T-helper 1 cell (primary cell): Measurements from ENCODE around the gene ADAMTS14.

ENCODE experiments used
- DNase-seq, 5 donors: peaks; one replicate each; pipeline ENCODE4 v3.0.0-alpha.2; 2012 to 2020

Gene ADAMTS14

DNA sequence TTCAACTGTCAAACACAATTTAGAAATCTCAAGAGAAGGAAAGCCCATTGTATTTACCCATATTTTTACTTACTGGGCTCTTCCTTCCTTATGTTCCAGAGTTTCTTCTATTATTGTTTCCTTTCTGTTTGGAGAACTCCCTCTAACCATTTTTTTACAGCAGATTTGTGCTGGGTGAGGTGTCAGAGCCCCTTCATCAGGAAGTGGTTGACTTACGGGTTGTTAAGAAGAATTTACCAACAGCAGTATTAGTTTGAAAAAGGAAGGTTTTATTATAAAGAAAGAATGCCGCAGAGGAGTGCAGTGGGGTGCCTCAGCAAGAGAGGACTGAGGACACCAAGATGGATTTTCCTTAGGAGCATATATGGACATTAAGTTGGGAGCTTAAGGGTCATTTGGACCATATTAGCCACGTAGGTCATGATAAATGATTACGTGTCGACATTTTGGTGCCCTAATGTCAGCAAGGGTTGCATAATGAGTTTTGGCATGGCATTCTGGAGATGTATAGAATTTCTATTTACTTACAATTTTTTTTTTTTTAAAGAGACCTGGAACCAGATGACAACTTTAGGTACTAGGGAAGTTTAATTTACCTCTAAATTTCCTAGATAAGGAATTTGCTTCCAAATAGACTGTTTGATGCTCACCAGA is 119.2 kb downstream of the ADAMTS14 start:
- DNase-seq = no peak

DNA sequence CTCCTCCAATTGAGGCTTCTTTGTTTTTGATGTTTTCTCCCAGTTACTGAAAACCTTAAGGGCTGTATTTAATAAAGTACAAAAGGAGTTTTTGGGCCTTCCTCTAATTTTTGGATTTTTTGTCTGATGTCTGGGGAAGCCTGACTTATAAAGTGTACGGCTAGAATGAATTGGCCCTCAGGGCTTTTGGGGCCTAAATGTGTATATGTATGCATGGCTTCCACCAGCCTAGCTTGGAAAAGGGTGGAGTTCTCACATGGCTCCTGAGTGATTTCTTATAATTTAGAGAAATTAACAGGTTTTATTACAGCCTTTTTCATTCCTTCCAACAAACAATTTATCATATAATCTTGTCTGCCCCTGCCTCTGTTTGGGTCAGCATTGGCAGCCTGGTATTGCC is 123.3 kb downstream of the ADAMTS14 start:
- no peak for DNase-seq

DNA sequence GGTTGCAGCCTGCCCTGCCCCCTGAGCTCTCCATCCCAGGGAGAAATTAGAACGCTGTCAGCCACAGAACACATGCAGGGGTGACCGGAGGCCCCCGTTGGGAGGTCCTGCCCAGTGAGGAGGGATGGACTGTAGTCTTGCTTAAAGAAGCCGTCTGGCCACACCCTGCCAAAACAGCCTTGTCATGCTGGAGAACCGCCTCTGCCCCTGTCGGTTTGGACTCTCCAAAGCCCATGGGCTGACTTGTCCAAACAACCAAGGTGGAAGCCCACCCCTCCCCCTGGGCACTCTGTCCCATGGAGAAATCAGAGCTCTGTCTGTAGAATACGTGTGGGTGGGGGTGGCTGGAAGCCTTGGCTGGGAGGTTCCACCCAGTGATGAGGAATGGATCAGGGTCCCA is 125.5 kb downstream of the ADAMTS14 start:
- no peak for DNase-seq

DNA sequence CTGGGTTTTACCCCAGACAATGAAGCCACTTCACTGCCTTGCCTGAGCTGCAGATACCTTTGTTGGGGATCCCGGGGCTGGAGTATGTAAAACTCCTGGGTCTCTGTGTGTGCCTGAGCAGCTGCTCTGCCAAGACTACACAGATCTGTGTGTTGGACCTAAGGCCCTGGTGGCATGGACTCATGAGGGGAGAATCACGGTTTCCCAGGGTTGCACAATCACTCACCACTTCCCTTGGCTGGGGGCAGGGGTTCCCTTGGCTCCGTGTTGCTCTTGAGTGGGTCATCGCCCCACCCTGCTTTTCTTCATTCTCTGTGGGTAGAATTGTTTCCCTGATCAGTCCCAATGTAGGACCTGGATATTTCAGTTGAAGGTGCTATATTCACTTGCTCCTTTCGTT is 126.8 kb downstream of the ADAMTS14 start:
- no peak for DNase-seq

DNA sequence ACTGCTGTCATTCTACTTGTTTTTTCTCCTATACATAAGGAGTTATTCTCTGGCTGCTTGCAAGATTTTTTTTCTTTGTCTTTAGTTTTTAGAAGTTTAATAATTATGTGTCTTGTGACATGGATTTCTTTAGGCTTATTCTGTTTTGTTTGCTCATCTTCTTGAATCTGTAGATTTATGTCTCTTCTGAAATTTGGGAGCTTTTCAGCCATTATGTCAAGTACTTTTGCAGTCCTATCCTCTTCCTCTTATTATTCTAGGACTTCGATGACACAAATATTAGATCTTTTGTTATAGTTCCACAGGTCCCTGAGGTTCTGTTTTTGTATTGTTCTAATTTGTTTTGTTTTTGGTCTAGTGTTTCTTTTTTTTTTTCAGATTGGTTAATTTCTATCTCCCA is 129.5 kb downstream of the ADAMTS14 start:
- DNase-seq = no peak

DNA sequence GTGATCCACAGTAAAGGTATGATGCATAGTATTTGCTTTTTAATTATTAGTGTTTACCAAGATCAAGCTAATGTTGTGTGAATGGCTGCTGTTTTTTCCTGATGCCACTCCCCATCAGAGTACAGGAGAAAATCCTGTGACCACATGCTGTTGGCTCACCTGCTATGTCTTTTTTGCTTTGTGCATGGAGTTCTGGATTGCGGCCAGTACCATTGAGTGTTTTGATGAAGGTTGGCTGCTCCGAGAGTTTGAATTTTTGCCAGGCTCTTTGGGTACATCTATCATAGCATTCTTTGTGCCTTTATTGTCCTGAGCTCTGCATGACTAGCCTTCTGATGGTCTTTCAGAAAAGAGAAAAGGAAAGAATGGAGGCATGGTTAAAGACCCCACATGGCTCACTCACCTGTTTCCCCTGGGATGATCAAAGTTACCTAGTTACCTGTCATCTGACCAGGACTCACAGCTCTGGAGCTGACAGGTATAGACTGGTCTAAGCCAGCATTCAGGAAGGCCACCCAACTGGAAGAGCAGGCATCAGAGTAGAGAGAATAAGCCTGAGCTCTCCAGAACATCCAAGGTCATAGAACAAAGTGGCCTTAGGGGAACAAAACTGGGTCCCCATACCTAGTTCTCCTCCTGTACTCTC is 131.6 kb downstream of the ADAMTS14 start:
- DNase-seq = no peak

DNA sequence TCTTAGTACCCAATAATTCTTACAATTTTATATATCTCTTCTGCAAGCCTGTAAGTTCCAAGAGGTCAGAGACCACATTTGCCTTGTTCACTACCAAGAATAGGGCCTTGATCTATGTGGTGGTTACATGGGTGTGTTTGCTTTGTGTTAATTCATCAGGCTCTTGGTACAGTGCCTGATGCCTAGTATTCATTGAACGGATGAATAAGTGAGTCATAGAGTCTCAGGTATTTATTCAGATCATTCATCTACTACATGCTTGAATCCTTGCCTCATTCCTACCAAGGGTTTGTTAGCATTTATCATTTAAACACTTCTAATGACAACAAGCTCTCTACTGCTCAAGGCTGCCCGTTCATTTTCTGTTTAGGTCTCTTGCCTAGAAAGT is 132.1 kb downstream of the ADAMTS14 start:
- DNase-seq = no peak

DNA sequence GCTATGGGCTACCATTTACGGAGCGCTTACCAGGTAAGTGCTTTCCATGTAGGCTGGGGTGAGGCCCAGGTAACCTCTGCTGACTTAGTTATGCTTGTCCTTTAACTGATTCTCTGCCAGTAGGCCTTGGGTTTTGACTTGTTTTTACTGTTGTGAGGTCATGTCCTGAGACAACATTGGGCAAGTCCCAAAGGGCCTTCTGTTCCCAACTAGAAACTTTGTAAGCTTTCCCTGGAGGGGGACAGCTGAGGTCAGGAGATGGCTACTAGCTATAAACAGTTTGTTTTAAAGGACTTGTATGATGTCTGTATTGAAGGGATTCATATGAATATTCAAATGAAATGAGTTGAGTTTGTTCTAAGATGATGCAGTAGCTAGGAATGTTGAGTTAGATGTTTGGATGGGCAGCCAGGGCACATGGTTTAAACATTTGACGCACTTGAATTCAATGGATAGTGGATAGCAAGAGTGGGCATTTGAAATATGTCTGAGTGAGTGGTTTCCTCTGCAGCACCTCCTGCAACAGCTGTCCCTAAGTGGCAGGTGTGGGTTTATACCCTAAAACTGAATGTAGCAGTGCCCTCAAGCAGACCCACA is 133.4 kb downstream of the ADAMTS14 start:
- DNase-seq = no peak

DNA sequence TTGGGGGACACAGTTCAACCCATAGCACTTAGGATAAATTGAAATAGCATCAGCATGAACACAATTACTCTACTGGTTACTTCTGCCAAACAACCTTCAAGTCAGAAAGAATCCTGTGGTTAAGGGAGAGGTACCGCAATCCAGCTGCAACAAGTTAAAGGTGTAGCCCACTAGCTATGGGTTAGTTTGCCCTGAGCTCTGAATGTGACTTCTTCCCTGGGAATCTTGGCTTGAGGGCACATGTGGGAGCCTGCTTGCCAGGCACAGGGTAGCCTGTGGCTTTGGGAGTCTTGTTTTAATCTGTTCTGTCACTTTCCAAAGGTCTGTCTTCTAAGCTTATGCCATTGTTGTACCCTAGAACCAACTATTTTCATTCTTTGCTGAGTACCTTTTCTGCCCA is 134.5 kb downstream of the ADAMTS14 start:
- DNase-seq = no peak

DNA sequence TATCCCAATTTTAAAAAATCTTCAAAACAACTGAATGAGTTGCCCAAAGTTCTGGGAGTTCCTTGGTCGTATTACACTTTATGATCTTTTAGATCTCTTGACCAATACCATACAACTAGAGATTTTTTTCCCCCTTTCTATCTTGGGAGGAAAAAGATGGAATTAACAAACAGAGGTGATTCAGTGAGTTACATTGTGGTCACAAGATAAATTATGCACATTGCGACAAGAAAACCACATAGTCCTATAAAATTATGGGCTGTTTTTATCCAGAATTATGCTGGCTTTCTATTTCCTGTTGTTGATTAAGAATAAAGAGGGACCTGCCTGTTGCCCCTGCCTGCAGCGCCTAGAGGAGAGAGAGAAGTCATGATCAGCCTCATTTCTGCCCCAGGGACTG is 135.2 kb downstream of the ADAMTS14 start:
- no peak for DNase-seq

DNA sequence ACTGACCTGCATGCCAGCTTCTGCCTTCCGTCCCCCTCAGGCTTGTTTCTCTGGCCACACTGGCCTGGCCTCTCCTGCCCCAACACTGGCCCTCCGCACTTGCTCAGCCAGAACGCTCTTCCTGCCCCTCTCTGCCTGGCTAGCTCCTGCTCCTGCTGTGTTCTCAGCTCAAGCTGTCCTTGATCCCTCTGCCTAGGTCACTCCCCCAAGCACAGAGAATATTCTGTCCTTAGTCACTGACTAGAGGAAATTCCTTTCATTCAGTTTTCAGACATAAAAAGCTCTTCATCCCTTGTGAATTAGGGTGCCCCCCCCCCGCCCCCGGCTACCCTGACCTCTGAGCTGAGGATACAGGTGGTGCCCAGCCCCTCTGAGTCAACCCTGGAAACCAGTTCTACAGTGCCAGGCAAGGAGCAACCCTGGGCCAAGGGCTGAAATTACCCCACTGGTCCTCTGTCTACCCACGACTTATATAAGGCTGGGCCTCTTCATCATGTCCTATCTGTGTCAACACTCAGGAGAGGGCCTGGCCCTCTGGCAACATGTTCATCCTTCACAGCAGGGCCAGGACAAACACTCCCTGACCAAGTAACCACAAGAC is 136.8 kb downstream of the ADAMTS14 start:
- no peak for DNase-seq

DNA sequence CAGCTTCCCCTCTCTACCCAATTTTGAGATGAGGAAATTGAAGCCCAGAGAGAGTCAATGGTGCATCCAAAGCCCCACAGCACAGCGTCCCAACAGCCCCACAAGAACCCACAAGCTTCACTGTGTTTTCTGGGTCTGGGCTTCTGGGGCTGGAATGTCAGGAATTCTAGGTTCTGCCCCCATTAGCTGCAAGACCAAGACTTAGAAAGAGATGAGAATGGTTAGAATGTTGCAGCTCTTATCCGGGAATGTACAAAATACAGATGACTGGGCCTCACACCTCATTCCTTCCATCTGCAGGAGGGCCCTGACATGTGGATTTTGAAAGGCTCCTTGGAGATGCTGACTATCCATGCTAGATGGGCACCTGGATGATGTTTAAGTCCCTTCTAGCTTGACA is 137.4 kb downstream of the ADAMTS14 start:
- no peak for DNase-seq

DNA sequence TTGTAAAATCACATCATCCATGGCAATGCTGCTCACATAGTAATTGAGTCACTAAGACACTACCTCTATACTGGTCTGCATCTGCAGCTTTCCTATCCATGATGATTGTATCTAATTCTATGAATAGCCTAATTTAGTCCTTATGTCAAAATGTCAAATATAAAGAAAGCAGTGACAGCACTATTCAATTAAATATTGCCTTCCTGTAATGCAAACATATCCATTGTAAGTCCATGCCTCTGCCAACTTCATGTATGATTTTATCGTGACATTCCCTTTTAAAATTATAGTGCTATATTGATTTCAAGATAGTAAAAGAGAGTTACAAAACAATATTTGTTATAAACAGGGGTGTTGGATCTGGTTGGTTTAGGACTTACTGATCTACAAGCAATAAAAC is 138.7 kb downstream of the ADAMTS14 start:
- no peak for DNase-seq

DNA sequence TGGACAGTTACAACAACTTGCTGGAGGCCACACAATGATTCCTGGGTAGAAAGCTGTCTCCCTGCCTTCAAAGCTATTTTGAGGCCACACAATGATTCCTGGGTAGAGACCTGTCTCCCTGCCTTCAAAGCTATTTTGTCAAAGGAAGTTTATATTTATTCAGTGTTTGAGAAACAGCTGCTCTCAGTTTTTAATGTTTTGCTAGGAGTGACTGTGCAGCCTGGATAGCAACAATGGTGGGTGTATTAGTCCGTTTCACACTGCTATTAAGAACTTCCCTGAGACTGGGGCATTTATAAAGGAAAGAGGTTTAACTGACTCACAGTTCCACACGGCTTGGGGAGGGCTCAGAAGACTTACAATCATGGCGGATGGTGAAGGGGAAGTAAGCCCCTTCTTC is 139.6 kb downstream of the ADAMTS14 start:
- no peak for DNase-seq
